ENCODE results near the gene KIF5B. TPM values are rescaled to one million over a fixed set of nuclear protein-coding genes. Genes with fewer than 3 reads are reported as not detected.
"Not testable (repeated sequence)": the region's sequence is repeated elsewhere in the genome, so short reads cannot be mapped to it uniquely, and the experiment has no call there.

The KIF5B gene
- total RNA-seq, result 100 to 1,000 TPM in 1 of 4 donors, 10 to 100 TPM in 3; 69.6 to 104 (median 75.2) TPM

GRCh38 chr10:32056136-32057035 lies at the start of gene KIF5B:
Gene KIF5B (minus strand): TSS chr10:32056425. CDS start chr10:32055973, 452 bp downstream.
- TF ChIP-seq POLR2AphosphoS5 (IDR thresholded peaks at IDR 0.05) (peak; percentile 74 to 96 (median 95)), POLR2A (IDR thresholded peaks at IDR 0.05) (peak; percentile 90 to 98), EP300 (IDR thresholded peaks at IDR 0.05) (no peak)
- TF ChIP-seq, protein P1, sequence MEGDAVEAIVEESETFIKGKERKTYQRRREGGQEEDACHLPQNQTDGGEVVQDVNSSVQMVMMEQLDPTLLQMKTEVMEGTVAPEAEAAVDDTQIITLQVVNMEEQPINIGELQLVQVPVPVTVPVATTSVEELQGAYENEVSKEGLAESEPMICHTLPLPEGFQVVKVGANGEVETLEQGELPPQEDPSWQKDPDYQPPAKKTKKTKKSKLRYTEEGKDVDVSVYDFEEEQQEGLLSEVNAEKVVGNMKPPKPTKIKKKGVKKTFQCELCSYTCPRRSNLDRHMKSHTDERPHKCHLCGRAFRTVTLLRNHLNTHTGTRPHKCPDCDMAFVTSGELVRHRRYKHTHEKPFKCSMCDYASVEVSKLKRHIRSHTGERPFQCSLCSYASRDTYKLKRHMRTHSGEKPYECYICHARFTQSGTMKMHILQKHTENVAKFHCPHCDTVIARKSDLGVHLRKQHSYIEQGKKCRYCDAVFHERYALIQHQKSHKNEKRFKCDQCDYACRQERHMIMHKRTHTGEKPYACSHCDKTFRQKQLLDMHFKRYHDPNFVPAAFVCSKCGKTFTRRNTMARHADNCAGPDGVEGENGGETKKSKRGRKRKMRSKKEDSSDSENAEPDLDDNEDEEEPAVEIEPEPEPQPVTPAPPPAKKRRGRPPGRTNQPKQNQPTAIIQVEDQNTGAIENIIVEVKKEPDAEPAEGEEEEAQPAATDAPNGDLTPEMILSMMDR (IDR thresholded peaks at IDR 0.05), result no peak
- H3K27me3 ChIP-seq, result no peaks in the 10 kb centered on the region
- H3K27ac ChIP-seq, result peak within 1 kb of the TSS; percentile 98
- H3K9me3 ChIP-seq, result no peaks in the 10 kb centered on the region
- 1% methylated on average over 18 of the region's 63 CpGs for WGBS
- H3K4me3 ChIP-seq, result peak within 1 kb of the TSS; percentile 92
- H3K4me1 ChIP-seq, result peaks cover 44% of the 10 kb centered on the region
- H3K36me3 ChIP-seq, result no peaks in the 10 kb centered on the region
- peak; percentile 90 to 91 for DNase-seq (ENCODE audit: low spot score in 2 of 2)

DNA sequence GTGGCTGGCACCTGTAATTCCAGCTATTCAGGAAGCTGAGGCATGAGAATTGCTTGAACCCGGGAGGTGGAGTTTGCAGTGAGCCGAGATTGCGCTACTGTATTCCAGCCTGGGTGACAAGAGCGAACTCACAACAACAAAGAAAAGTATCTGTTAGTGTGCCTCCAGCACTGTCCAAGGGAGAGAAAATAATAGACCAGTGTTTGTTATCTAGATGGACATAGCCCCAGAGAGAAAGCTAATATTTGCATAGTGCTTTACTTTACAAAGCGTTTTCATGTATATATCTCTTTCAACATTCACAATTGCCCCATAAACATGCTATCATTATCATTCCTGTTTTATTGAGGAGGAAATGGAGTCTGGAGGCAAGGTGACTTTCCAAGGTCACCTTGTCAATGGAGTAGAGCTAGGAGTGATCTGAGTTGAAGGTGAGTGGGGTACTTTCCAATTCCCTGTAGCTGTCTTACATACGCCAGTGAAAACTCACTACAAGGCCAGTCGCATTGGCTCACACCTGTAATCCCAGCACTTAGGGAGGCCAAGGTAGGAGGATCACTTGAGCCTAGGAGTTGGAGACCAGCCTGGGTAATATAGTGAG lies 49.7 kb upstream of the KIF5B start:
- no peaks in the 10 kb centered on the region for H3K9me3 ChIP-seq
- H3K4me3 ChIP-seq, result no peak overlapping the region
- no peak for DNase-seq (ENCODE audit: low spot score in 2 of 2)
- no peak overlapping the region for H3K27ac ChIP-seq
- TF ChIP-seq POLR2AphosphoS5 (IDR thresholded peaks at IDR 0.05) (no peak), EP300 (IDR thresholded peaks at IDR 0.05) (no peak), POLR2A (IDR thresholded peaks at IDR 0.05) (no peak)
- TF ChIP-seq, protein P1 (IDR thresholded peaks at IDR 0.05), result no peak
- no peaks in the 10 kb centered on the region for H3K36me3 ChIP-seq
- H3K27me3 ChIP-seq, result no peaks in the 10 kb centered on the region
- 90% methylated on average over 7 of the region's 7 CpGs for WGBS
- H3K4me1 ChIP-seq, result peaks cover 4% of the 10 kb centered on the region

DNA sequence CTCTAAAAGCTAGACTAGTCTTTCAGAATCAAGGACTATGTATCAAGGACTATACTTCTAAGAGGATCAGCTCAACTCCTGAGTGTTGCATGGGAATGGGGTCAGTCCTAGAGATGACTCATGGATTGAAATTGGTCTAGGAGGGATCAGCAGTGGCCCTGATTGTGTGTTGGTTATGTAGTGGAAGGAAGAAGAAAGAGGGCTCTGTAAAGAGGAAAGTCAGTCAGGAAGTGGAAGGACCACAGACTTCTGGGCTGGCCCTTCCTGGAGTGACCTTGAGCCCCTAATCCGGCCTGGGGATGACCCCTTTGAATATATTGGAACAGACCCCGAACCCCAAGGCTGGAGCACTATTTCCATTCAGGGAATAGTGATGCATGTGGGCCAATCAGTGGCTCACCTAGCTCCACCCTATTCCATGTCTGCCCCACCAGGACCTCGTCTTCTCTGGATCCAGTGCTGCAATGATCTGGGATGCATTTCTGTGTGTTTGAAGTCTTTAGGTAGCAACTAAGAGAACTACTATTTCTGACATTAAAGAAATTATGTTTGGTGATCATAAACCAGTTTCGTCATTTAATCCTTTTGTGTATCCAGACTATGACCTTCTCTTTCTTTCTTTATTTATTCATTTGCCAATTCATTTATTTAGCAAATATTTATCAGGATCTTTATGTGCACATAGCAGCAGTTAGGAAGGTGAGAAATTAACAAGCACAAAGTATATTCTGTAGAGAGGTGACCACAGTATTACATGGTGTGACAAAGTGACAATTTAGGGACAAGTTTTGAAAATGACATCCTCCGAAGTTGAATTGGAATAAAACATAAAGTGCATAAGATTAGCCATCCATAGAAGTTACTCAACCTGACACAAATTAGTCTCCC lies 48.6 kb upstream of the KIF5B start:
- H3K4me3 ChIP-seq, result no peak overlapping the region
- no peaks in the 10 kb centered on the region for H3K36me3 ChIP-seq
- no peak overlapping the region for H3K27ac ChIP-seq
- TF ChIP-seq EP300 (IDR thresholded peaks at IDR 0.05), result no peak
- TF ChIP-seq POLR2A (IDR thresholded peaks at IDR 0.05), result no peak
- DNase-seq (ENCODE audit: low spot score in 2 of 2), result no peak
- no peaks in the 10 kb centered on the region for H3K27me3 ChIP-seq
- H3K9me3 ChIP-seq, result no peaks in the 10 kb centered on the region
- peaks cover 4% of the 10 kb centered on the region for H3K4me1 ChIP-seq
- 86% methylated on average over 5 of the region's 5 CpGs for WGBS

DNA sequence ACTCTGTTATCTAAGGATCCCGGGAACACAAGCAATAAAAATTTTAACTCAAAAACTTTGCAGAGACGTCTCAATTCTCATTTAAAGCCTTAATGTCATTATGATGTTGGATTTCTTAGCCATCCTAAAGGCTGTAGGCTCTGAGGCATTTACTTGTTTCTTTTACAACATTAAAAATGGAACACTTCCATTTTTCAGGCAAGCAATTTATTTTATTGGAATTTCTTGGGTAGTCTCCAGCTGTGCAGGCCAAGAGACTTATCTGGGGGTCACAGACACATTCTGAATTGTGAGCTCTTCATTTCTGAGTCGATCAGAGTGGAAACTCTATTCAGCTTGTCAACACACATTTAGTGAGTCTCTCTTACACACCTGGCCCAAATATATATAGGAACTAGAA lies 48.0 kb upstream of the KIF5B start:
- no peaks in the 10 kb centered on the region for H3K36me3 ChIP-seq
- H3K9me3 ChIP-seq, result no peaks in the 10 kb centered on the region
- H3K27me3 ChIP-seq, result no peaks in the 10 kb centered on the region
- H3K4me1 ChIP-seq, result peaks cover 4% of the 10 kb centered on the region
- H3K27ac ChIP-seq, result no peak overlapping the region
- no peak overlapping the region for H3K4me3 ChIP-seq
- 44% methylated on average over 3 of the region's 3 CpGs for WGBS
- DNase-seq (ENCODE audit: low spot score in 2 of 2), result no peak
- no peak for TF ChIP-seq EP300 (IDR thresholded peaks at IDR 0.05)
- TF ChIP-seq POLR2A (IDR thresholded peaks at IDR 0.05), result no peak
- TF ChIP-seq POLR2AphosphoS5 (IDR thresholded peaks at IDR 0.05), result no peak
- TF ChIP-seq, protein P1 (IDR thresholded peaks at IDR 0.05), result no peak

GRCh38 chr10:32103721-32104120 lies 47.5 kb upstream of the KIF5B start:
- TF ChIP-seq, protein P1 (IDR thresholded peaks at IDR 0.05), result no peak
- no peak for TF ChIP-seq POLR2AphosphoS5 (IDR thresholded peaks at IDR 0.05)
- Histone ChIP-seq H3K27me3 (no peaks in the 10 kb centered on the region), H3K27ac (no peak overlapping the region), H3K4me1 (peaks cover 4% of the 10 kb centered on the region), H3K36me3 (no peaks in the 10 kb centered on the region), H3K9me3 (no peaks in the 10 kb centered on the region), H3K4me3 (no peak overlapping the region)
- DNase-seq (ENCODE audit: low spot score in 2 of 2), result no peak
- WGBS, result 67% methylated on average over 3 of the region's 3 CpGs

DNA sequence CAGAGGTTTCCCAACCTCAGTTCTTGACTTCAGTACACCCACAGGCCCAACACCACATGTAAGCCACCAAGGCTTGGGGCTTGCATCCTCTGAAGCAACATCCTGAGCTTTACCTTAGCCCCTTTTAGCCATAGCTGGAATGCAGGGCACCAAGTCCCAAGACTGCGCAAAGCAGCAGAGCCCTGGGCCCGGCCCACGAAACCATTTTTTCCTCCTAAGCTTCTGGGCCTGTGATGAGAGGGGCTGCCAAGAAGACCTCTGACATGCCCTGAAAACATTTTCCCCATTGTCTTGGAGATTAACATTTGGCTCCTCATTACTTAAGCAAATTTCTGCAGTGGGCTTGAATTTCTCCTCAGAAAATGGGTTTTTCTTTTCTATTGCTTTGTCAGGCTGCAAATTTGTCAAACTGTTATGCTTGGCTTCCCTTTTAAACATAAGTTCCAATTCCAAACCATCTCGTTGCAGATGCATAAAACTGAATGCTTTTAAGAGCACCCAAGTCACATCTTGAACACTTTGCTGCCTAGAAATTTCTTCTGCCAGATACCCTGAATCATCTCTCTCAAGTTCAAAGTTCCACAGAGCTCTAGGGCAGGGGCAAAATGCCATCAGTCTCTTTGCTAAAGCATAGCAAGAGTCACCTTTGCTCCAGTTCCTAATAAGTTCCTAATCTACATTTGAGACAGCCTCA lies 42.5 kb upstream of the KIF5B start:
- not testable (repeated sequence) for DNase-seq (ENCODE audit: low spot score in 2 of 2)
- 86% methylated on average over 4 of the region's 4 CpGs for WGBS

More for the DNA sequence above, 42.5 kb upstream of the KIF5B start:
- not testable (repeated sequence) for H3K27ac ChIP-seq, H3K4me1 ChIP-seq, H3K9me3 ChIP-seq, H3K27me3 ChIP-seq, H3K4me3 ChIP-seq, H3K36me3 ChIP-seq
